NCI-H345 treated with DMSO at 0.1 percent for 48 hours (cell line): ENCODE data around the gene ZNF630.
"Not testable (repeated sequence)": the region's sequence is repeated elsewhere in the genome, so short reads cannot be mapped to it uniquely, and the experiment has no call there.

Source experiments
- DNase-seq: peaks from one replicate; lab custom pipeline; 2025; ENCODE audit not compliant: unreplicated experiment; lab: John Stamatoyannopoulos, UW

The ZNF630 gene

GRCh38 chrX:48071064-48071985 is at the start of gene ZNF630:
Gene ZNF630, minus strand, starts transcription at chrX:48071640. Its CDS starts 4,754 bp downstream, at chrX:48066886.
- DNase-seq: peak; percentile 67

- DNase-seq: no peak
Measured at GRCh38 chrX:48107717-48108116, 36.3 kb upstream of the ZNF630 start.

GRCh38 chrX:48102874-48103374 is 31.5 kb upstream of the ZNF630 start:
- no peak for DNase-seq

- DNase-seq: no peak
Measured at GRCh38 chrX:48101443-48101842, 30.0 kb upstream of the ZNF630 start.

- DNase-seq: not testable (repeated sequence)
Measured at GRCh38 chrX:48092558-48092957, 21.1 kb upstream of the ZNF630 start.

- DNase-seq: no peak
Measured at GRCh38 chrX:48090123-48090522, 18.7 kb upstream of the ZNF630 start.

- no peak for DNase-seq
Measured at GRCh38 chrX:48086082-48086481, 14.6 kb upstream of the ZNF630 start.

- DNase-seq: no peak
Measured at GRCh38 chrX:48083706-48084105, 12.3 kb upstream of the ZNF630 start.

GRCh38 chrX:48083212-48083611 is 11.8 kb upstream of the ZNF630 start:
- DNase-seq: no peak

- DNase-seq: no peak
Measured at GRCh38 chrX:48076343-48076742, 4.9 kb upstream of the ZNF630 start.

- no peak for DNase-seq
Measured at GRCh38 chrX:48071986-48072605, 656 bp upstream of the ZNF630 start.

GRCh38 chrX:48068096-48068887 is 3.1 kb downstream of the ZNF630 start:
- no peak for DNase-seq

- no peak for DNase-seq
Measured at GRCh38 chrX:48064261-48064660, 7.2 kb downstream of the ZNF630 start.

- DNase-seq: no peak
Measured at GRCh38 chrX:48059296-48059639, 12.2 kb downstream of the ZNF630 start.

GRCh38 chrX:48058621-48059295 is 12.7 kb downstream of the ZNF630 start:
- no peak for DNase-seq

GRCh38 chrX:48046846-48047245 is 24.6 kb downstream of the ZNF630 start:
- DNase-seq: no peak

- no peak for DNase-seq
Measured at GRCh38 chrX:48045410-48046311, 25.8 kb downstream of the ZNF630 start.

GRCh38 chrX:48043056-48043455 is 28.4 kb downstream of the ZNF630 start:
- DNase-seq: no peak

- DNase-seq: no peak
Measured at GRCh38 chrX:48035891-48036290, 35.5 kb downstream of the ZNF630 start.

- not testable (repeated sequence) for DNase-seq
Measured at GRCh38 chrX:48030641-48031173, 40.7 kb downstream of the ZNF630 start.
